GM19025 (cell line): ENCODE data around the gene TRPC1.

Experiments used
- ATAC-seq: cut with Tn5 transposase; IDR thresholded peaks from one replicate; pipeline ENCODE4 v1.9.1; 2021; ENCODE audit warnings: mild to moderate bottlenecking, low read depth, moderate library complexity; ENCODE audit not compliant: unreplicated experiment

TRPC1 gene

GRCh38 chr3:142828703-142829305 is 105.0 kb downstream of the TRPC1 start:
- peak; percentile 95 for ATAC-seq

GRCh38 chr3:142837526-142837925 is 113.7 kb downstream of the TRPC1 start:
- no peak for ATAC-seq

- ATAC-seq = no peak
Observed at GRCh38 chr3:142839831-142840230, 116.0 kb downstream of the TRPC1 start.

- no peak for ATAC-seq
Observed at GRCh38 chr3:142844339-142844977, 120.6 kb downstream of the TRPC1 start.

GRCh38 chr3:142846779-142847577 is 123.1 kb downstream of the TRPC1 start:
- ATAC-seq = no peak

- no peak for ATAC-seq
Observed at GRCh38 chr3:142849148-142849547, 125.3 kb downstream of the TRPC1 start.

- ATAC-seq = no peak
Observed at GRCh38 chr3:142850395-142851023, 126.7 kb downstream of the TRPC1 start.

- no peak for ATAC-seq
Observed at GRCh38 chr3:142852009-142852408, 128.2 kb downstream of the TRPC1 start.

GRCh38 chr3:142853270-142854168 is 129.7 kb downstream of the TRPC1 start:
- ATAC-seq = no peak

- ATAC-seq = no peak
Observed at GRCh38 chr3:142857056-142857455, 133.2 kb downstream of the TRPC1 start.
